K562 (cell line): ENCODE data around the gene SLC25A45. TPM values are rescaled to one million over a fixed set of nuclear protein-coding genes. Genes with fewer than 3 reads are reported as not detected.

Source experiments
- CBFA2T3 ChIP-seq: fragments of 450-650 bp; IDR thresholded peaks from 2 replicates; pipeline ENCODE4 v1.6.1; 2017
- CBX8 ChIP-seq: fragments of 200-600 bp; sonication (generic); IDR thresholded peaks from 2 replicates; pipeline ENCODE4 v1.6.1; 2012; ENCODE audit warnings: borderline replicate concordance, mixed run types, low read depth, mild to moderate bottlenecking, moderate library complexity, mixed read lengths, low read length, control low read depth, inconsistent platforms; ENCODE audit not compliant: poor library complexity, severe bottlenecking; ENCODE audit errors: extremely low read depth
- FOXK2 ChIP-seq, 2 experiments: fragments of 450-650 bp; IDR thresholded peaks in 1 of 2; conservative IDR thresholded peaks in 1 of 2; 2 replicates each; pipeline ENCODE4 v1.6.1; 2016; ENCODE audit warnings: low read depth in 2 of 2, mild to moderate bottlenecking in 1 of 2
- HIVEP1 ChIP-seq: fragments of 250-450 bp; sonication (Bioruptor Pico); IDR thresholded peaks from 2 replicates; pipeline ENCODE4 v1.4.0; 2020; ENCODE audit warnings: mild to moderate bottlenecking
- MAFG ChIP-seq: fragments of 450-650 bp; conservative IDR thresholded peaks from 2 replicates; pipeline ENCODE4 v1.6.1; 2016; ENCODE audit warnings: missing genetic modification characterization, missing compliant biosample characterization
- MYNN ChIP-seq, 2 experiments: sonication (generic); formaldehyde crosslinking in 1 of 2; IDR thresholded peaks; 2 replicates each; pipeline versions ENCODE4 v1.5.0 to v1.6.1; 2016 to 2020; ENCODE audit warnings: antibody characterized with exemption in 1 of 2, missing genetic modification reagents in 1 of 2
- NFATC3 ChIP-seq: fragments of 450-650 bp; IDR thresholded peaks from 2 replicates; pipeline ENCODE4 v1.6.1; 2017; ENCODE audit warnings: mild to moderate bottlenecking
- STAT5B ChIP-seq: fragments of 250-450 bp; sonication (Bioruptor Pico); IDR thresholded peaks from 2 replicates; pipeline ENCODE4 v1.8.0; 2021; ENCODE audit warnings: mild to moderate bottlenecking, inconsistent platforms
- polyA plus RNA-seq, 8 experiments: library from polyadenylated mRNA; depleted of rRNA in 4 of 8; stranded (reverse) in 5 of 8; unstranded in 3 of 8; fragments of >200 nt; fragmentation: Nextera tagmentation in 2 of 8; fragmentation: Illumina TruSeq in 1 of 8; extraction: Ambion mirVana in 2 of 8; extraction: Trizol in 1 of 8; gene quantifications; 2 replicates each; pipeline versions ENCODE4 v1.2.1 to v1.2.3, GENCODE V29; 2011 to 2014; ENCODE audit warnings: inconsistent platforms in 1 of 8, missing spikeins in 1 of 8
- total RNA-seq, 7 experiments: library from RNA; depleted of rRNA in 6 of 7; stranded (reverse); fragments of >200 nt in 6 of 7; fragmentation: Illumina TruSeq in 2 of 7; extraction: Trizol in 2 of 7; gene quantifications; 2 replicates each; pipeline versions ENCODE4 v1.2.1 to v1.2.3, GENCODE V29; 2011 to 2021; ENCODE audit warnings: low replicate concordance in 1 of 7
- TF ChIP-seq, protein P1 (sequence below), 2 experiments: fragments of 450-650 bp in 1 of 2; sonication (generic) in 1 of 2; formaldehyde crosslinking in 1 of 2; IDR thresholded peaks in 1 of 2; conservative IDR thresholded peaks in 1 of 2; 2 replicates each; pipeline versions ENCODE4 v1.6.1 to v1.8.1; 2016 to 2023; ENCODE audit warnings: mild to moderate bottlenecking in 2 of 2, moderate library complexity in 2 of 2, inconsistent platforms in 1 of 2, missing genetic modification reagents in 1 of 2
- TF ChIP-seq, protein P2 (sequence below): fragments of 200-400 bp; formaldehyde crosslinking; IDR thresholded peaks from 2 replicates; pipeline ENCODE4 v1.6.1; 2017; ENCODE audit warnings: mild to moderate bottlenecking, low read depth, low read length, moderate library complexity
- TF ChIP-seq, protein P3 (sequence below): fragments of 200-600 bp; sonication (generic); IDR thresholded peaks from one replicate; pipeline ENCODE4 v1.6.1; 2012; ENCODE audit warnings: mild to moderate bottlenecking, low read depth, low read length, inconsistent platforms

The SLC25A45 gene
- total and polyA plus RNA-seq, 9 of the 15 experiments (the other 6 are each of a cell fraction or from before 2014, with no cell fraction given), result 0.15 to 2.3 (median 0.68) TPM

DNA sequence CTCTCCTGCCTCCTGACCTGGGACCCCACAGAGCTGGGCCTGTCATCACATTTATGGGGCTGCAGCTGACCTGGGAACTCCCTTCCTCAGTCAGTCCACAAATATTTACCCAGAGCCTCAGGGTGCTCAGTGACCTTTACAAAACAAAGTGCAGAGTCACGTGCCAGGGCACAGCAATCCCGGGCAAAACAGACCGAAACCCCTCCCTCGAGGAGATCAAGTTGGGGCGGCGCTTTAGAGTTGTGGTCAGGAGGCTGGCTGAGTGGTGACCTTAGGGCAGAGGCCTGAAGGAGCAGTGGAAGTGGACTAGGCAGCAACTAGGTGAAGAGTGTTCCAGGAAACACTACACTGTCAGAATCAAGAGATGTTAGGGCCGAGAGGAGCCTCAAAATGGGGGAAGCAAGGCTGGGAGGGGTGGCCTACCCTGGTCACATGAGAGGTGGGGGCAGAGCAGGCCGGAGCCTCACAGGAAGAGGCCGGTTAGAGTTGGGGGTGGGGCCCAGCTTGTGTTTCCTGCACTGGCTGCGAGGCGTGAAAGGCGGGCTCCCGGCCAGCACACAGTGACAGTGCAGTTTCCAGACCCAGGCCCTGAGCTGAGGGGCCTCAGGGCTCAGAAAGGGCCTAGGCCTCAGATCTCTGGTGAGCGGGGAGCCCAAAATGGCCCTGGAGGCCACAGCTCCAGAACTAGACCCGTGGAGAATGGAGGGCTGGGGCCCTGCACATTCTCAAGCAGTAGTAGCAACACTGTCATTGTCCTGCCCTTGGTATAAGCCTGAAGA is 36.4 kb upstream of the SLC25A45 start (continued):
- TF ChIP-seq, protein P1, sequence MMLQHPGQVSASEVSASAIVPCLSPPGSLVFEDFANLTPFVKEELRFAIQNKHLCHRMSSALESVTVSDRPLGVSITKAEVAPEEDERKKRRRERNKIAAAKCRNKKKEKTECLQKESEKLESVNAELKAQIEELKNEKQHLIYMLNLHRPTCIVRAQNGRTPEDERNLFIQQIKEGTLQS (IDR thresholded peaks at IDR 0.05), result no peak
- TF ChIP-seq, protein P1 (CRISPR knock-in tag; conservative IDR thresholded peaks at IDR 0.05), result peak; percentile 78; the same call in 1 of the 2 replicates
- TF ChIP-seq HIVEP1 (CRISPR knock-in tag), result no peak
- peak; percentile 78 to 81; a peak in 3 of 4 replicates for TF ChIP-seq FOXK2 (conservative IDR thresholded peaks at IDR 0.05 in 1 of 2, IDR thresholded peaks at IDR 0.05 in 1 of 2; ENCODE audit: low read depth in 2 of 2)
- TF ChIP-seq CBX8, result no peak
- TF ChIP-seq, protein P2, sequence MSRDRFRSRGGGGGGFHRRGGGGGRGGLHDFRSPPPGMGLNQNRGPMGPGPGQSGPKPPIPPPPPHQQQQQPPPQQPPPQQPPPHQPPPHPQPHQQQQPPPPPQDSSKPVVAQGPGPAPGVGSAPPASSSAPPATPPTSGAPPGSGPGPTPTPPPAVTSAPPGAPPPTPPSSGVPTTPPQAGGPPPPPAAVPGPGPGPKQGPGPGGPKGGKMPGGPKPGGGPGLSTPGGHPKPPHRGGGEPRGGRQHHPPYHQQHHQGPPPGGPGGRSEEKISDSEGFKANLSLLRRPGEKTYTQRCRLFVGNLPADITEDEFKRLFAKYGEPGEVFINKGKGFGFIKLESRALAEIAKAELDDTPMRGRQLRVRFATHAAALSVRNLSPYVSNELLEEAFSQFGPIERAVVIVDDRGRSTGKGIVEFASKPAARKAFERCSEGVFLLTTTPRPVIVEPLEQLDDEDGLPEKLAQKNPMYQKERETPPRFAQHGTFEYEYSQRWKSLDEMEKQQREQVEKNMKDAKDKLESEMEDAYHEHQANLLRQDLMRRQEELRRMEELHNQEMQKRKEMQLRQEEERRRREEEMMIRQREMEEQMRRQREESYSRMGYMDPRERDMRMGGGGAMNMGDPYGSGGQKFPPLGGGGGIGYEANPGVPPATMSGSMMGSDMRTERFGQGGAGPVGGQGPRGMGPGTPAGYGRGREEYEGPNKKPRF, result no peak
- TF ChIP-seq NFATC3, result no peak
- no peak for TF ChIP-seq STAT5B
- peak; percentile 2; the same call in 1 of the 2 replicates for TF ChIP-seq CBFA2T3
- peak; percentile 54; the same call in 1 of the 2 replicates for TF ChIP-seq MYNN (IDR thresholded peaks at IDR 0.05)
- no peak for TF ChIP-seq MYNN (CRISPR knock-in tag; IDR thresholded peaks at IDR 0.05)
- TF ChIP-seq, protein P3, sequence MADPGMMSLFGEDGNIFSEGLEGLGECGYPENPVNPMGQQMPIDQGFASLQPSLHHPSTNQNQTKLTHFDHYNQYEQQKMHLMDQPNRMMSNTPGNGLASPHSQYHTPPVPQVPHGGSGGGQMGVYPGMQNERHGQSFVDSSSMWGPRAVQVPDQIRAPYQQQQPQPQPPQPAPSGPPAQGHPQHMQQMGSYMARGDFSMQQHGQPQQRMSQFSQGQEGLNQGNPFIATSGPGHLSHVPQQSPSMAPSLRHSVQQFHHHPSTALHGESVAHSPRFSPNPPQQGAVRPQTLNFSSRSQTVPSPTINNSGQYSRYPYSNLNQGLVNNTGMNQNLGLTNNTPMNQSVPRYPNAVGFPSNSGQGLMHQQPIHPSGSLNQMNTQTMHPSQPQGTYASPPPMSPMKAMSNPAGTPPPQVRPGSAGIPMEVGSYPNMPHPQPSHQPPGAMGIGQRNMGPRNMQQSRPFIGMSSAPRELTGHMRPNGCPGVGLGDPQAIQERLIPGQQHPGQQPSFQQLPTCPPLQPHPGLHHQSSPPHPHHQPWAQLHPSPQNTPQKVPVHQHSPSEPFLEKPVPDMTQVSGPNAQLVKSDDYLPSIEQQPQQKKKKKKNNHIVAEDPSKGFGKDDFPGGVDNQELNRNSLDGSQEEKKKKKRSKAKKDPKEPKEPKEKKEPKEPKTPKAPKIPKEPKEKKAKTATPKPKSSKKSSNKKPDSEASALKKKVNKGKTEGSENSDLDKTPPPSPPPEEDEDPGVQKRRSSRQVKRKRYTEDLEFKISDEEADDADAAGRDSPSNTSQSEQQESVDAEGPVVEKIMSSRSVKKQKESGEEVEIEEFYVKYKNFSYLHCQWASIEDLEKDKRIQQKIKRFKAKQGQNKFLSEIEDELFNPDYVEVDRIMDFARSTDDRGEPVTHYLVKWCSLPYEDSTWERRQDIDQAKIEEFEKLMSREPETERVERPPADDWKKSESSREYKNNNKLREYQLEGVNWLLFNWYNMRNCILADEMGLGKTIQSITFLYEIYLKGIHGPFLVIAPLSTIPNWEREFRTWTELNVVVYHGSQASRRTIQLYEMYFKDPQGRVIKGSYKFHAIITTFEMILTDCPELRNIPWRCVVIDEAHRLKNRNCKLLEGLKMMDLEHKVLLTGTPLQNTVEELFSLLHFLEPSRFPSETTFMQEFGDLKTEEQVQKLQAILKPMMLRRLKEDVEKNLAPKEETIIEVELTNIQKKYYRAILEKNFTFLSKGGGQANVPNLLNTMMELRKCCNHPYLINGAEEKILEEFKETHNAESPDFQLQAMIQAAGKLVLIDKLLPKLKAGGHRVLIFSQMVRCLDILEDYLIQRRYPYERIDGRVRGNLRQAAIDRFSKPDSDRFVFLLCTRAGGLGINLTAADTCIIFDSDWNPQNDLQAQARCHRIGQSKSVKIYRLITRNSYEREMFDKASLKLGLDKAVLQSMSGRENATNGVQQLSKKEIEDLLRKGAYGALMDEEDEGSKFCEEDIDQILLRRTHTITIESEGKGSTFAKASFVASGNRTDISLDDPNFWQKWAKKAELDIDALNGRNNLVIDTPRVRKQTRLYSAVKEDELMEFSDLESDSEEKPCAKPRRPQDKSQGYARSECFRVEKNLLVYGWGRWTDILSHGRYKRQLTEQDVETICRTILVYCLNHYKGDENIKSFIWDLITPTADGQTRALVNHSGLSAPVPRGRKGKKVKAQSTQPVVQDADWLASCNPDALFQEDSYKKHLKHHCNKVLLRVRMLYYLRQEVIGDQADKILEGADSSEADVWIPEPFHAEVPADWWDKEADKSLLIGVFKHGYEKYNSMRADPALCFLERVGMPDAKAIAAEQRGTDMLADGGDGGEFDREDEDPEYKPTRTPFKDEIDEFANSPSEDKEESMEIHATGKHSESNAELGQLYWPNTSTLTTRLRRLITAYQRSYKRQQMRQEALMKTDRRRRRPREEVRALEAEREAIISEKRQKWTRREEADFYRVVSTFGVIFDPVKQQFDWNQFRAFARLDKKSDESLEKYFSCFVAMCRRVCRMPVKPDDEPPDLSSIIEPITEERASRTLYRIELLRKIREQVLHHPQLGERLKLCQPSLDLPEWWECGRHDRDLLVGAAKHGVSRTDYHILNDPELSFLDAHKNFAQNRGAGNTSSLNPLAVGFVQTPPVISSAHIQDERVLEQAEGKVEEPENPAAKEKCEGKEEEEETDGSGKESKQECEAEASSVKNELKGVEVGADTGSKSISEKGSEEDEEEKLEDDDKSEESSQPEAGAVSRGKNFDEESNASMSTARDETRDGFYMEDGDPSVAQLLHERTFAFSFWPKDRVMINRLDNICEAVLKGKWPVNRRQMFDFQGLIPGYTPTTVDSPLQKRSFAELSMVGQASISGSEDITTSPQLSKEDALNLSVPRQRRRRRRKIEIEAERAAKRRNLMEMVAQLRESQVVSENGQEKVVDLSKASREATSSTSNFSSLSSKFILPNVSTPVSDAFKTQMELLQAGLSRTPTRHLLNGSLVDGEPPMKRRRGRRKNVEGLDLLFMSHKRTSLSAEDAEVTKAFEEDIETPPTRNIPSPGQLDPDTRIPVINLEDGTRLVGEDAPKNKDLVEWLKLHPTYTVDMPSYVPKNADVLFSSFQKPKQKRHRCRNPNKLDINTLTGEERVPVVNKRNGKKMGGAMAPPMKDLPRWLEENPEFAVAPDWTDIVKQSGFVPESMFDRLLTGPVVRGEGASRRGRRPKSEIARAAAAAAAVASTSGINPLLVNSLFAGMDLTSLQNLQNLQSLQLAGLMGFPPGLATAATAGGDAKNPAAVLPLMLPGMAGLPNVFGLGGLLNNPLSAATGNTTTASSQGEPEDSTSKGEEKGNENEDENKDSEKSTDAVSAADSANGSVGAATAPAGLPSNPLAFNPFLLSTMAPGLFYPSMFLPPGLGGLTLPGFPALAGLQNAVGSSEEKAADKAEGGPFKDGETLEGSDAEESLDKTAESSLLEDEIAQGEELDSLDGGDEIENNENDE, result peak; percentile 15
- TF ChIP-seq MAFG (tag), result peak; percentile 98
